IMR-90 (cell line): ENCODE results near the gene ALK. TPM values are rescaled to one million over a fixed set of nuclear protein-coding genes. Genes with fewer than 3 reads are reported as not detected.

Experiments
- ATAC-seq: fragments of 200-7000 bp; cut with Tn5 transposase; 2 replicates; pipeline ENCODE4 v1.9.1; 2020; ENCODE audit warnings: low read depth, mild to moderate bottlenecking, moderate library complexity
- BruUV-seq: library from RNA; stranded (reverse); fragments of 400-500 nt; replicated peaks from 2 replicates; lab custom pipeline; 2021; lab: Mats Ljungman, UMichigan
- CTCF ChIA-PET: fragments of 300-600 bp; formaldehyde crosslinking; extraction: SDS; loops from one replicate; lab custom pipeline; 2021; ENCODE audit warnings: antibody characterized with exemption; lab: Yijun Ruan, JAX
- POLR2A ChIA-PET: fragments of 300-600 bp; sonication (Branson Sonifier 250); formaldehyde crosslinking; loops from one replicate; lab custom pipeline; 2022; ENCODE audit warnings: antibody characterized with exemption; ENCODE audit not compliant: unreplicated experiment; lab: Charles Lee
- DNase-seq: peaks from one replicate; pipeline ENCODE4 v3.0.0; 2013
- H2AFZ ChIP-seq: replicated peaks from 2 replicates; pipeline ENCODE3; 2013; ENCODE audit warnings: low read length, mild to moderate bottlenecking; ENCODE audit not compliant: poor library complexity
- H2AK5ac ChIP-seq: 2 replicates; pipeline ENCODE4 v1.6.1; 2013; ENCODE audit warnings: low read depth, low read length, inconsistent platforms
- H2AK9ac ChIP-seq: replicated peaks from 2 replicates; pipeline ENCODE3; 2013; ENCODE audit warnings: mild to moderate bottlenecking, low read depth, low read length, moderate library complexity; ENCODE audit not compliant: poor library complexity
- H2BK120ac ChIP-seq: 2 replicates; pipeline ENCODE4 v1.6.1; 2013; ENCODE audit warnings: low read depth, low read length, inconsistent platforms
- H2BK15ac ChIP-seq: 3 replicates; pipeline ENCODE4 v1.6.1; 2013; ENCODE audit warnings: low read depth, low read length, inconsistent platforms
- H2BK20ac ChIP-seq: 2 replicates; pipeline ENCODE4 v1.6.1; 2013; ENCODE audit warnings: low read depth, mild to moderate bottlenecking, inconsistent platforms, low read length, moderate library complexity
- H2BK5ac ChIP-seq: 2 replicates; pipeline ENCODE4 v1.6.1; 2013; ENCODE audit warnings: mild to moderate bottlenecking, low read depth, low read length, inconsistent platforms; ENCODE audit not compliant: poor library complexity, severe bottlenecking
- H3K14ac ChIP-seq: replicated peaks from 2 replicates; pipeline ENCODE4 v1.6.1; 2013; ENCODE audit warnings: low read depth, low read length, inconsistent platforms
- H3K18ac ChIP-seq: 2 replicates; pipeline ENCODE4 v1.6.1; 2013; ENCODE audit warnings: low read depth, low read length, control low read depth
- H3K23ac ChIP-seq: 2 replicates; pipeline ENCODE4 v1.6.1; 2013; ENCODE audit warnings: low read depth, low read length, inconsistent platforms
- H3K27ac ChIP-seq: 2 replicates; pipeline ENCODE4 v1.5.1; 2013; ENCODE audit warnings: mild to moderate bottlenecking, control low read depth, low read length; ENCODE audit not compliant: insufficient read depth
- H3K27me3 ChIP-seq: 2 replicates; pipeline ENCODE4 v1.6.1; 2013; ENCODE audit warnings: low read length; ENCODE audit not compliant: control insufficient read depth, insufficient read depth
- H3K36me3 ChIP-seq: 2 replicates; pipeline ENCODE4 v1.6.1; 2013; ENCODE audit warnings: low read length, mixed read lengths; ENCODE audit not compliant: control insufficient read depth, insufficient read depth
- H3K4ac ChIP-seq: 2 replicates; pipeline ENCODE4 v1.6.1; 2013; ENCODE audit warnings: low read depth, low read length, inconsistent platforms
- H3K4me1 ChIP-seq: 2 replicates; pipeline ENCODE4 v1.6.1; 2013; ENCODE audit warnings: low read length, mixed read lengths; ENCODE audit not compliant: control insufficient read depth, insufficient read depth
- H3K4me2 ChIP-seq: 2 replicates; pipeline ENCODE4 v1.6.1; 2013; ENCODE audit warnings: low read depth, mild to moderate bottlenecking, control low read depth, low read length, moderate library complexity
- H3K4me3 ChIP-seq: 2 replicates; pipeline ENCODE4 v1.5.1; 2013; ENCODE audit warnings: low read depth, mild to moderate bottlenecking, control low read depth, low read length, moderate library complexity; ENCODE audit not compliant: insufficient read depth
- H3K56ac ChIP-seq: 2 replicates; pipeline ENCODE4 v1.6.1; 2013; ENCODE audit warnings: low read length, inconsistent platforms; ENCODE audit not compliant: insufficient read depth; ENCODE audit errors: extremely low read depth
- H3K79me1 ChIP-seq, 2 experiments: 2 replicates each; pipeline ENCODE4 v1.6.1; 2013; ENCODE audit warnings: low read length in 2 of 2, inconsistent platforms in 1 of 2, low read depth in 1 of 2
- H3K9ac ChIP-seq: 2 replicates; pipeline ENCODE4 v1.6.1; 2013; ENCODE audit warnings: low read depth, low read length, control low read depth
- H3K9me1 ChIP-seq: 2 replicates; pipeline ENCODE4 v1.6.1; 2013; ENCODE audit warnings: low read length, inconsistent platforms; ENCODE audit not compliant: insufficient read depth
- H3K9me3 ChIP-seq: 2 replicates; pipeline ENCODE4 v1.6.1; 2013; ENCODE audit warnings: low read length; ENCODE audit not compliant: control insufficient read depth, insufficient read depth
- H4K20me1 ChIP-seq: 2 replicates; pipeline ENCODE4 v1.6.1; 2013; ENCODE audit warnings: low read length, inconsistent platforms; ENCODE audit not compliant: insufficient read depth
- H4K5ac ChIP-seq: 2 replicates; pipeline ENCODE4 v1.6.1; 2013; ENCODE audit warnings: mild to moderate bottlenecking, low read depth, low read length, control low read depth
- H4K8ac ChIP-seq, 2 experiments: 2 replicates each; pipeline ENCODE4 v1.6.1; 2013; ENCODE audit warnings: low read depth in 2 of 2, low read length in 2 of 2, control low read depth in 1 of 2, inconsistent platforms in 1 of 2
- H4K91ac ChIP-seq: 2 replicates; pipeline ENCODE4 v1.6.1; 2013; ENCODE audit warnings: low read depth, low read length, inconsistent platforms; ENCODE audit not compliant: insufficient read depth
- BHLHE40 ChIP-seq: fragments of 150-350 bp; IDR thresholded peaks from 2 replicates; pipeline ENCODE4 v1.6.1; 2016; ENCODE audit warnings: mild to moderate bottlenecking, low read depth, low read length
- CEBPB ChIP-seq: IDR thresholded peaks from 2 replicates; pipeline ENCODE4 v1.6.1; 2012; ENCODE audit warnings: low read depth, low read length, improper control_type of control experiment
- MXI1 ChIP-seq: IDR thresholded peaks from 2 replicates; pipeline ENCODE4 v1.6.1; 2012; ENCODE audit warnings: low read depth, mild to moderate bottlenecking, low read length, moderate library complexity, borderline replicate concordance
- NFE2L2 ChIP-seq: fragments of 150-350 bp; IDR thresholded peaks from 2 replicates; pipeline ENCODE4 v1.6.1; 2016; ENCODE audit warnings: low read depth, mild to moderate bottlenecking, low read length
- RAD21 ChIP-seq: IDR thresholded peaks from 2 replicates; pipeline ENCODE4 v1.6.1; 2012; ENCODE audit warnings: low read length, improper control_type of control experiment
- WGBS, 2 experiments: methylation state at CpG; one replicate each; pipeline versions ENCODE4 v1.1.5 to v1.1.7; 2013; ENCODE audit warnings: missing lambda C conversion rate in 2 of 2; ENCODE audit not compliant: insufficient read length in 1 of 2; ENCODE audit errors: extremely low coverage in 2 of 2; 5-methylcytosine and 5-hydroxymethylcytosine counted together
- dilution Hi-C: fragments of 300-500 bp; cut with HindIII; formaldehyde crosslinking; loops from one replicate; pipeline ENCODE4 v1.14.3; 2018; ENCODE audit warnings: low sequenced_read_pairs; ENCODE audit not compliant: unreplicated experiment
- in situ Hi-C: fragments of 300-500 bp; cut with MboI; formaldehyde crosslinking; loops from 3 replicates; pipeline ENCODE4 v1.14.3; 2019; ENCODE audit warnings: low sequenced_read_pairs, inconsistent platforms, mixed read lengths
- intact Hi-C: fragments of 100-400 bp; cut with micrococcal nuclease; formaldehyde crosslinking; loops from 2 replicates; pipeline ENCODE4 v1.10.0; 2022
- polyA plus RNA-seq, 3 experiments: library from polyadenylated mRNA; depleted of rRNA; stranded (reverse); fragments of >200 nt; gene quantifications; 2 replicates each; pipeline ENCODE4 v1.2.3, GENCODE V29; 2012; ENCODE audit warnings: low replicate concordance in 1 of 3
- total RNA-seq: library from RNA; depleted of rRNA; stranded (reverse); fragments of >200 nt; gene quantifications from 2 replicates; pipeline ENCODE4 v1.2.3, GENCODE V29; 2012

ALK gene
- total and polyA plus RNA-seq, 2 of the 4 experiments (the other 2 are of a cell fraction), result not detected

- POLR2A ChIA-PET, result no interaction called here
- CTCF ChIA-PET, result no interaction called here
These were observed 347.8 kb downstream of the ALK start for GRCh38 chr2:29573612-29574011.

More at GRCh38 chr2:29573612-29574011, 347.8 kb downstream of the ALK start:
- no peaks in the 10 kb centered on the region for H3K9me3 ChIP-seq
- no peak overlapping the region for H4K91ac ChIP-seq
- no peak overlapping the region for H4K5ac ChIP-seq
- H3K27me3 ChIP-seq, result peaks cover 16% of the 10 kb centered on the region
- BruUV-seq, result no TSS peak
- no peaks in the 10 kb centered on the region for H4K20me1 ChIP-seq
- dilution Hi-C loops (no loop called here), intact Hi-C loops (no loop called here), in situ Hi-C loops (no loop called here)
- H3K23ac ChIP-seq, result no peak overlapping the region
- H3K4me1 ChIP-seq, result no peaks in the 10 kb centered on the region
- no peaks in the 10 kb centered on the region for H3K36me3 ChIP-seq
- WGBS, 2 experiments, result 67% methylated on average over 2 of the region's 4 CpGs; no CpG with 5 or more reads in 1 of the 2 experiments
- H2BK15ac ChIP-seq, result no peak overlapping the region
- H2AFZ ChIP-seq, result no peak overlapping the region
- no peak overlapping the region for H4K8ac ChIP-seq
- no peak overlapping the region for H3K56ac ChIP-seq
- H3K4me3 ChIP-seq, result no peak overlapping the region
- no peaks in the 10 kb centered on the region for H3K79me1 ChIP-seq
- H3K4me2 ChIP-seq, result no peak overlapping the region
- TF ChIP-seq BHLHE40 (peak; percentile 25; the same call in 1 of the 2 replicates), CEBPB (no peak), RAD21 (no peak), NFE2L2 (no peak), MXI1 (no peak)
- H3K14ac ChIP-seq, result no peak overlapping the region
- no peak overlapping the region for H3K9ac ChIP-seq
- no peak for ATAC-seq
- H3K9me1 ChIP-seq, result no peaks in the 10 kb centered on the region; the same call in 1 of the 2 replicates
- no peak overlapping the region for H2AK5ac ChIP-seq
- H2BK120ac ChIP-seq, result no peak overlapping the region
- H2AK9ac ChIP-seq, result no peak overlapping the region
- H2BK5ac ChIP-seq, result no peak overlapping the region
- no peak overlapping the region for H3K18ac ChIP-seq
- H3K27ac ChIP-seq, result no peak overlapping the region
- no peak for DNase-seq
- no peak overlapping the region for H3K4ac ChIP-seq
- H2BK20ac ChIP-seq, result no peak overlapping the region
